ENCODE results near the gene GARNL3.

The GARNL3 gene

DNA sequence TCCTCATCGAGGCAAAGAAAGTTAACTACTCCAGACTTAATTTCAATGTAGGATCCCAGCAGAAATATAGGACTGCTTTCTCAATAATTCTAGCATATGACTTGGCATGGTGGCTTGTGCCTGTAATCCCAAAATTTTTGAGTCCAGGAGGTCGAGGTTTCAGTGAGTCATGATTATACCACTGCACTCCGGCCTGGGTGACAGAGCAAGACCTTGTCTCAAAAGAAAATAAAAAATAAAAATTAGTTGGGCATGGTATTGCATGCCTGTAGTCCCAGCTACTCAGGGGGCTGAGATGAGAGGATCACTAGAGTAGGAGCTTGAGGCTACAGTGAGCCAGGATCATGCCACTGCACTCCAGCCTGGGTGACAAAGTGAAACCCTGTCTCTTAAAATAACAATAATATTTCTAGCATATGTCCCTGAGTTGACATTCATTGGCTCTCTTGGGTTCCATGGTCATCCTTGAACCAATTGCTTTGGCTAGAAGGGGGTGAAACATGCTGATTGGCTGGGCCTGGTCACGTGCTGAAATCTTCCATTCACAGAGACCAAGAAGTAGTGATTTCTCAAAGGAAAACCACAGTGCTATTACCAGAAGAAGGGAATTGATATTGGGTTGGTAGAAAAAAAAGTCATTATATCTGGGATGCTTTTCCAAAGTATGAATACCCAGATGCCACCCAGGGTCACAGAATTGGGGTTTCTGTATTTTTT lies 31.6 kb upstream of the GARNL3 start:
- H3K4me3 ChIP-seq (ENCODE audit: low read depth, low read length): no peak overlapping the region
- H3K36me3 ChIP-seq (ENCODE audit: control insufficient read depth in 2 of 2, insufficient read depth in 1 of 2, low read length in 2 of 2): peaks cover 0 to 15% of the 10 kb centered on the region in 2 experiments; a peak in 1 of 3 replicates
- no peak overlapping the region for H3K27ac ChIP-seq (ENCODE audit: extremely low read depth, low read depth, low read length)
- no peaks in the 10 kb centered on the region for H3K9me3 ChIP-seq (ENCODE audit: control insufficient read depth, insufficient read depth, low read depth, low read length)
- ChIA-PET POLR2A (interaction anchor here (2.6 kb wide), 1 partner anchor 164 kb away, joined by 7 read pairs; the partner anchor contains the start of gene SLC2A8), CTCF (no interaction called here)
- TF ChIP-seq, protein P1, sequence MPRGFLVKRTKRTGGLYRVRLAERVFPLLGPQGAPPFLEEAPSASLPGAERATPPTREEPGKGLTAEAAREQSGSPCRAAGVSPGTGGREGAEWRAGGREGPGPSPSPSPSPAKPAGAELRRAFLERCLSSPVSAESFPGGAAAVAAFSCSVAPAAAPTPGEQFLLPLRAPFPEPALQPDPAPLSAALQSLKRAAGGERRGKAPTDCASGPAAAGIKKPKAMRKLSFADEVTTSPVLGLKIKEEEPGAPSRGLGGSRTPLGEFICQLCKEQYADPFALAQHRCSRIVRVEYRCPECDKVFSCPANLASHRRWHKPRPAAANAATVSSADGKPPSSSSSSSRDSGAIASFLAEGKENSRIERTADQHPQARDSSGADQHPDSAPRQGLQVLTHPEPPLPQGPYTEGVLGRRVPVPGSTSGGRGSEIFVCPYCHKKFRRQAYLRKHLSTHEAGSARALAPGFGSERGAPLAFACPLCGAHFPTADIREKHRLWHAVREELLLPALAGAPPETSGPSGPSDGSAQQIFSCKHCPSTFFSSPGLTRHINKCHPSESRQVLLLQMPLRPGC (tag by site-specific recombination; IDR thresholded peaks at IDR 0.05): no peak
- TF ChIP-seq, protein P2, sequence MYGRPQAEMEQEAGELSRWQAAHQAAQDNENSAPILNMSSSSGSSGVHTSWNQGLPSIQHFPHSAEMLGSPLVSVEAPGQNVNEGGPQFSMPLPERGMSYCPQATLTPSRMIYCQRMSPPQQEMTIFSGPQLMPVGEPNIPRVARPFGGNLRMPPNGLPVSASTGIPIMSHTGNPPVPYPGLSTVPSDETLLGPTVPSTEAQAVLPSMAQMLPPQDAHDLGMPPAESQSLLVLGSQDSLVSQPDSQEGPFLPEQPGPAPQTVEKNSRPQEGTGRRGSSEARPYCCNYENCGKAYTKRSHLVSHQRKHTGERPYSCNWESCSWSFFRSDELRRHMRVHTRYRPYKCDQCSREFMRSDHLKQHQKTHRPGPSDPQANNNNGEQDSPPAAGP (tag by site-specific recombination; IDR thresholded peaks at IDR 0.05): no peak
- no peak for TF ChIP-seq TCF7L2 (IDR thresholded peaks at IDR 0.05; ENCODE audit: borderline replicate concordance, low read depth, low read length)
- TF ChIP-seq ZNF830 (tag by site-specific recombination; IDR thresholded peaks at IDR 0.05; ENCODE audit: low read depth): no peak
- no peak for TF ChIP-seq MZF1 (tag by site-specific recombination; IDR thresholded peaks at IDR 0.05; ENCODE audit: borderline replicate concordance)
- TF ChIP-seq, protein P3, sequence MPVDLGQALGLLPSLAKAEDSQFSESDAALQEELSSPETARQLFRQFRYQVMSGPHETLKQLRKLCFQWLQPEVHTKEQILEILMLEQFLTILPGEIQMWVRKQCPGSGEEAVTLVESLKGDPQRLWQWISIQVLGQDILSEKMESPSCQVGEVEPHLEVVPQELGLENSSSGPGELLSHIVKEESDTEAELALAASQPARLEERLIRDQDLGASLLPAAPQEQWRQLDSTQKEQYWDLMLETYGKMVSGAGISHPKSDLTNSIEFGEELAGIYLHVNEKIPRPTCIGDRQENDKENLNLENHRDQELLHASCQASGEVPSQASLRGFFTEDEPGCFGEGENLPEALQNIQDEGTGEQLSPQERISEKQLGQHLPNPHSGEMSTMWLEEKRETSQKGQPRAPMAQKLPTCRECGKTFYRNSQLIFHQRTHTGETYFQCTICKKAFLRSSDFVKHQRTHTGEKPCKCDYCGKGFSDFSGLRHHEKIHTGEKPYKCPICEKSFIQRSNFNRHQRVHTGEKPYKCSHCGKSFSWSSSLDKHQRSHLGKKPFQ (tag by site-specific recombination; IDR thresholded peaks at IDR 0.05): no peak
- TF ChIP-seq ZEB2 (tag by site-specific recombination; IDR thresholded peaks at IDR 0.05): no peak
- TF ChIP-seq ZBTB7A (tag by site-specific recombination; IDR thresholded peaks at IDR 0.05; ENCODE audit: low read depth): no peak
- TF ChIP-seq MEIS1 (CRISPR knock-in tag; IDR thresholded peaks at IDR 0.05; ENCODE audit: borderline replicate concordance): no peak
- no peak for TF ChIP-seq ZNF19 (tag by site-specific recombination; IDR thresholded peaks at IDR 0.05; ENCODE audit: low read depth)
- TF ChIP-seq, protein P4, sequence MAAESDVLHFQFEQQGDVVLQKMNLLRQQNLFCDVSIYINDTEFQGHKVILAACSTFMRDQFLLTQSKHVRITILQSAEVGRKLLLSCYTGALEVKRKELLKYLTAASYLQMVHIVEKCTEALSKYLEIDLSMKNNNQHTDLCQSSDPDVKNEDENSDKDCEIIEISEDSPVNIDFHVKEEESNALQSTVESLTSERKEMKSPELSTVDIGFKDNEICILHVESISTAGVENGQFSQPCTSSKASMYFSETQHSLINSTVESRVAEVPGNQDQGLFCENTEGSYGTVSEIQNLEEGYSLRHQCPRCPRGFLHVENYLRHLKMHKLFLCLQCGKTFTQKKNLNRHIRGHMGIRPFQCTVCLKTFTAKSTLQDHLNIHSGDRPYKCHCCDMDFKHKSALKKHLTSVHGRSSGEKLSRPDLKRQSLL (tag by site-specific recombination; IDR thresholded peaks at IDR 0.05): no peak
- no peaks in the 10 kb centered on the region for H3K4me1 ChIP-seq (ENCODE audit: control insufficient read depth, insufficient read depth, low read length)

DNA sequence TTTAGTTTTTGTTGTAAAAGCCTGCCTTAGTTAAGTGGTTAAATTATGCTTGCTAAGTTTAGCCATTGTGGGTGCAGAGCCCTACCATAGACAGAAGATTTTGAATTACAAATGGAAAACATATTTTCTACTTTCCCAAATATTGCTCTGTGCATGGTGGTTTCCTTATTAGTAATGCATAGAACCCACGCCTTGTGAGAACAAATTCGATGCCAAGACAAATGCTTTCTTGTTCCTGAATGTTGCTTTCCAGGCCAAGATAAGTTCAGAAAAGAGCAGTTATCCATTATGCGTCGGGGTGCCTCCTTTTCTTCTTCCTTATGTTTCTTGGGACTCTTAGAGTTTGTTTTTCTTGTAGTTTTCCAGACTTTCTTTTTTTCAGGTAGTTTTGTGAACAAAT lies 31.0 kb upstream of the GARNL3 start:
- Histone ChIP-seq H3K36me3 (ENCODE audit: control insufficient read depth in 2 of 2, insufficient read depth in 1 of 2, low read length in 2 of 2) (peaks cover 0 to 15% of the 10 kb centered on the region in 2 experiments; a peak in 1 of 3 replicates), H3K4me1 (ENCODE audit: control insufficient read depth, insufficient read depth, low read length) (no peaks in the 10 kb centered on the region), H3K4me3 (ENCODE audit: low read depth, low read length) (no peak overlapping the region), H3K27ac (ENCODE audit: extremely low read depth, low read depth, low read length) (no peak overlapping the region), H3K9me3 (ENCODE audit: control insufficient read depth, insufficient read depth, low read depth, low read length) (no peaks in the 10 kb centered on the region)
- ChIA-PET POLR2A (interaction anchor here (2.6 kb wide), 1 partner anchor 163 kb away, joined by 7 read pairs; the partner anchor contains the start of gene SLC2A8), CTCF (interaction anchor here (0.5 to 1.0 kb wide), 3 partner anchors 86 to 352 kb away, joined by 3 to 4 read pairs (median 3); no protein-coding TSS in a partner anchor)
- TF ChIP-seq ZNF426 (tag by site-specific recombination; IDR thresholded peaks at IDR 0.05) (no peak), ZNF292 (tag by site-specific recombination; IDR thresholded peaks at IDR 0.05; ENCODE audit: borderline replicate concordance, low read depth) (no peak), KLF10 (tag by site-specific recombination; IDR thresholded peaks at IDR 0.05) (no peak), ZNF610 (tag by site-specific recombination; IDR thresholded peaks at IDR 0.05; ENCODE audit: borderline replicate concordance) (no peak), ZNF514 (tag by site-specific recombination; IDR thresholded peaks at IDR 0.05) (no peak), ZNF837 (tag by site-specific recombination; IDR thresholded peaks at IDR 0.05) (no peak), ZNF23 (tag by site-specific recombination; IDR thresholded peaks at IDR 0.05; ENCODE audit: borderline replicate concordance) (no peak), ZNF792 (tag by site-specific recombination; IDR thresholded peaks at IDR 0.05) (no peak), ZNF658 (tag by site-specific recombination; IDR thresholded peaks at IDR 0.05) (no peak)
- TF ChIP-seq, protein P5, sequence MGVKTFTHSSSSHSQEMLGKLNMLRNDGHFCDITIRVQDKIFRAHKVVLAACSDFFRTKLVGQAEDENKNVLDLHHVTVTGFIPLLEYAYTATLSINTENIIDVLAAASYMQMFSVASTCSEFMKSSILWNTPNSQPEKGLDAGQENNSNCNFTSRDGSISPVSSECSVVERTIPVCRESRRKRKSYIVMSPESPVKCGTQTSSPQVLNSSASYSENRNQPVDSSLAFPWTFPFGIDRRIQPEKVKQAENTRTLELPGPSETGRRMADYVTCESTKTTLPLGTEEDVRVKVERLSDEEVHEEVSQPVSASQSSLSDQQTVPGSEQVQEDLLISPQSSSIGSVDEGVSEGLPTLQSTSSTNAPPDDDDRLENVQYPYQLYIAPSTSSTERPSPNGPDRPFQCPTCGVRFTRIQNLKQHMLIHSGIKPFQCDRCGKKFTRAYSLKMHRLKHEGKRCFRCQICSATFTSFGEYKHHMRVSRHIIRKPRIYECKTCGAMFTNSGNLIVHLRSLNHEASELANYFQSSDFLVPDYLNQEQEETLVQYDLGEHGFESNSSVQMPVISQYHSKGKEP (tag by site-specific recombination; IDR thresholded peaks at IDR 0.05): no peak
- TF ChIP-seq, protein P6, sequence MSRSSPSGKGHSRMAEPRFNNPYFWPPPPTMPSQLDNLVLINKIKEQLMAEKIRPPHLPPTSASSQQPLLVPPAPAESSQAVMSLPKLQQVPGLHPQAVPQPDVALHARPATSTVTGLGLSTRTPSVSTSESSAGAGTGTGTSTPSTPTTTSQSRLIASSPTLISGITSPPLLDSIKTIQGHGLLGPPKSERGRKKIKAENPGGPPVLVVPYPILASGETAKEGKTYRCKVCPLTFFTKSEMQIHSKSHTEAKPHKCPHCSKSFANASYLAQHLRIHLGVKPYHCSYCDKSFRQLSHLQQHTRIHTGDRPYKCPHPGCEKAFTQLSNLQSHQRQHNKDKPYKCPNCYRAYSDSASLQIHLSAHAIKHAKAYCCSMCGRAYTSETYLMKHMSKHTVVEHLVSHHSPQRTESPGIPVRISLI (tag by site-specific recombination; IDR thresholded peaks at IDR 0.05): no peak
